ENCODE results near the gene SPRED3.

DNA sequence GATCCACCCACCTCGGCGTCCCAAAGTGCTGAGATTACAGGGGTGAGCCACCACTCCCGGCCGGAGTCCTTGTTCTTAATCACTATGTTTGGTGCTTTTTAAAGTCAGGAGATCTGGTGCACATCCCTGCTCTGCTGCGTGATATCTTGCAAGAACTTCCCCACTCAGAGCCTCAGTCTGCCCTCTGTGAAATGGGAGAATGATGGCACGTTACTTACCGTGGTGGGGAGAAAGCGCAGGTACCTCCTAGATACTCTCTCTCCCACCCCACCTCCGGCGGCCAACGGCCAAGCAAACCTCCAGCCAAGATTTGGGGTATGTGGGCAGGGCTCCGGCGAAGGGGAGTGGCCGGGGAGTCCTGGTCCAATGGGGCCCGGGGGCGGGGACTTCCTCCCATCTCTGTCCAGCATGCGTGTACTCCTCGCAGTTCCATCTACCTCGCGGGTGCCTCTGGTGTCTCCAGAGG lies 44.8 kb downstream of the SPRED3 start, which contains the start of gene RYR1:
- TF ChIP-seq, protein P1, sequence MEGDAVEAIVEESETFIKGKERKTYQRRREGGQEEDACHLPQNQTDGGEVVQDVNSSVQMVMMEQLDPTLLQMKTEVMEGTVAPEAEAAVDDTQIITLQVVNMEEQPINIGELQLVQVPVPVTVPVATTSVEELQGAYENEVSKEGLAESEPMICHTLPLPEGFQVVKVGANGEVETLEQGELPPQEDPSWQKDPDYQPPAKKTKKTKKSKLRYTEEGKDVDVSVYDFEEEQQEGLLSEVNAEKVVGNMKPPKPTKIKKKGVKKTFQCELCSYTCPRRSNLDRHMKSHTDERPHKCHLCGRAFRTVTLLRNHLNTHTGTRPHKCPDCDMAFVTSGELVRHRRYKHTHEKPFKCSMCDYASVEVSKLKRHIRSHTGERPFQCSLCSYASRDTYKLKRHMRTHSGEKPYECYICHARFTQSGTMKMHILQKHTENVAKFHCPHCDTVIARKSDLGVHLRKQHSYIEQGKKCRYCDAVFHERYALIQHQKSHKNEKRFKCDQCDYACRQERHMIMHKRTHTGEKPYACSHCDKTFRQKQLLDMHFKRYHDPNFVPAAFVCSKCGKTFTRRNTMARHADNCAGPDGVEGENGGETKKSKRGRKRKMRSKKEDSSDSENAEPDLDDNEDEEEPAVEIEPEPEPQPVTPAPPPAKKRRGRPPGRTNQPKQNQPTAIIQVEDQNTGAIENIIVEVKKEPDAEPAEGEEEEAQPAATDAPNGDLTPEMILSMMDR (IDR thresholded peaks at IDR 0.05) = no peak
- no peak for TF ChIP-seq EZH2 (IDR thresholded peaks at IDR 0.05; ENCODE audit: borderline replicate concordance, insufficient read depth, low read depth, low read length, poor library complexity, severe bottlenecking)

Measured in B cell (primary cell).